ENCODE data around the gene ZNF547. TPM values are rescaled to one million over a fixed set of nuclear protein-coding genes. Genes with fewer than 3 reads are reported as not detected.

The ZNF547 gene
- total and polyA plus RNA-seq, 11 donors: 1.7 to 3.7 (median 2.6) TPM

DNA sequence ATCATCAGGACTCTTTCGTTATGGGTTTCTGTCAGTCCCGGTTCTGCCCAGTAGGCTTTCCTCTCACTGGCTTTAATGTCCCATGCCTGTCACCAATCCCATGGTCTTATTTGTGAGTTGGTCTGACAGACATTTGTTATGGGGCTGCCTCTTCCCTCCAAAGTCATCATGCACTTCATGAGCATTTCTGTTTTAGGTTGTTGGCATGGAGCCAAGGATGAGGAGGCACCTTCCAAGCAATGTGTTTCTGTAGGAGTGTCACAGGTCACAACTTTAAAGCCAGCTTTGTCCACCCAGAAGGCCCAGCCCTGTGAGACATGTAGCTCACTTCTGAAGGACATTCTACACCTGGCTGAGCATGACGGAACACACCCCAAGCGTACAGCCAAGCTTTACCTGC is 56.1 kb downstream of the ZNF547 start:
- ATAC-seq (no peak), DNase-seq (no peak)
- Histone ChIP-seq H3K4me1 (no peaks in the 10 kb centered on the region), H3K27ac (no peak overlapping the region), H3K27me3 (no peaks in the 10 kb centered on the region), H3K4me3 (no peak overlapping the region), H3K9me3 (peaks cover 0 to 84% (median 20%) of the 10 kb centered on the region in 12 donors), H3K36me3 (peaks cover 2 to 70% (median 56%) of the 10 kb centered on the region in 9 donors)
- TF ChIP-seq POLR2A (IDR thresholded peaks at IDR 0.05): no peak
- TF ChIP-seq, protein P1, sequence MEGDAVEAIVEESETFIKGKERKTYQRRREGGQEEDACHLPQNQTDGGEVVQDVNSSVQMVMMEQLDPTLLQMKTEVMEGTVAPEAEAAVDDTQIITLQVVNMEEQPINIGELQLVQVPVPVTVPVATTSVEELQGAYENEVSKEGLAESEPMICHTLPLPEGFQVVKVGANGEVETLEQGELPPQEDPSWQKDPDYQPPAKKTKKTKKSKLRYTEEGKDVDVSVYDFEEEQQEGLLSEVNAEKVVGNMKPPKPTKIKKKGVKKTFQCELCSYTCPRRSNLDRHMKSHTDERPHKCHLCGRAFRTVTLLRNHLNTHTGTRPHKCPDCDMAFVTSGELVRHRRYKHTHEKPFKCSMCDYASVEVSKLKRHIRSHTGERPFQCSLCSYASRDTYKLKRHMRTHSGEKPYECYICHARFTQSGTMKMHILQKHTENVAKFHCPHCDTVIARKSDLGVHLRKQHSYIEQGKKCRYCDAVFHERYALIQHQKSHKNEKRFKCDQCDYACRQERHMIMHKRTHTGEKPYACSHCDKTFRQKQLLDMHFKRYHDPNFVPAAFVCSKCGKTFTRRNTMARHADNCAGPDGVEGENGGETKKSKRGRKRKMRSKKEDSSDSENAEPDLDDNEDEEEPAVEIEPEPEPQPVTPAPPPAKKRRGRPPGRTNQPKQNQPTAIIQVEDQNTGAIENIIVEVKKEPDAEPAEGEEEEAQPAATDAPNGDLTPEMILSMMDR (IDR thresholded peaks at IDR 0.05): no peak
- 96 to 100% (median 97%) methylated on average over 4 of the region's 4 CpGs for WGBS, 4 donors
- intact Hi-C loops (cut with DNase I): loop anchor here in 1 of 10 donors (10.0 kb wide), 1 partner anchor 735 kb away; the partner anchor contains the start of gene ZNF329

DNA sequence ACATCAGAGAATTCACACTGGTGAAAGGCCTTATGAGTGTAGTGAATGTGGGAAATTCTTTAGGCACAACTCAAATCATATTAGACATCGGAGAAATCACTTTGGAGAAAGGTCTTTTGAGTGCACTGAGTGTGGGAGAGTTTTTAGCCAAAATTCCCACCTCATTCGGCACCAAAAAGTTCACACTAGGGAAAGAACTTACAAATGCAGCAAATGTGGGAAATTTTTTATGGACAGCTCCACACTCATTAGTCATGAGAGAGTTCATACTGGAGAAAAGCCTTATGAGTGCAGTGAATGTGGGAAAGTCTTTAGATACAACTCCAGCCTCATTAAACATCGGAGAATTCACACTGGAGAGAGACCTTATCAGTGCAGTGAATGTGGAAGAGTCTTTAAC is 57.7 kb downstream of the ZNF547 start:
- no peak overlapping the region for H3K27ac ChIP-seq
- H3K4me1 ChIP-seq: no peaks in the 10 kb centered on the region
- DNase-seq (no peak), ATAC-seq (no peak)
- intact Hi-C loops (cut with DNase I): no loop called here
- H3K9me3 ChIP-seq: peaks cover 0 to 90% (median 20%) of the 10 kb centered on the region in 12 donors
- no peak overlapping the region for H3K4me3 ChIP-seq
- TF ChIP-seq, protein P1 (IDR thresholded peaks at IDR 0.05): no peak
- no peak for TF ChIP-seq POLR2A (IDR thresholded peaks at IDR 0.05)
- no peaks in the 10 kb centered on the region for H3K27me3 ChIP-seq
- H3K36me3 ChIP-seq: peaks cover 2 to 55% (median 45%) of the 10 kb centered on the region in 9 donors
- WGBS, 4 donors: 90 to 96% (median 95%) methylated on average over 3 of the region's 3 CpGs

Other genes with a start within 250 kb of the ZNF547 start
- not detected for gene USP29, start 243.6 kb upstream of the ZNF547 start, total RNA-seq
- not detected for gene USP29, start 243.6 kb upstream of the ZNF547 start, polyA plus RNA-seq
- gene ZIM3, start 218.3 kb upstream of the ZNF547 start, total RNA-seq: not detected
- gene ZIM3, start 218.3 kb upstream of the ZNF547 start, polyA plus RNA-seq: not detected
- gene DUXA, start 196.1 kb upstream of the ZNF547 start, total RNA-seq: not detected
- gene DUXA, start 196.1 kb upstream of the ZNF547 start, polyA plus RNA-seq: not detected
- gene ZNF264, start 172.1 kb upstream of the ZNF547 start, total RNA-seq: 10 to 100 TPM; 13.3 to 30.1 (median 20.3) TPM
- 1 to 10 TPM; 3.4 to 4.9 TPM for gene ZNF264, start 172.1 kb upstream of the ZNF547 start, polyA plus RNA-seq
- 1 to 10 TPM in 6 of 9 donors, under 1 TPM in 1, not detected in 2; 0.91 to 3.7 (median 1.5) TPM for gene AURKC, start 132.5 kb upstream of the ZNF547 start, total RNA-seq
- gene AURKC, start 132.5 kb upstream of the ZNF547 start, polyA plus RNA-seq: 1 to 10 TPM; 1.0 to 1.3 TPM
- gene ZNF805, start 122.9 kb upstream of the ZNF547 start, total RNA-seq: 10 to 100 TPM in 7 of 9 donors, 1 to 10 TPM in 2; 7.0 to 15.3 (median 11.4) TPM
- gene ZNF805, start 122.9 kb upstream of the ZNF547 start, polyA plus RNA-seq: 1 to 10 TPM in 1 of 2 donors, under 1 TPM in 1; 0.80 to 2.4 TPM
- 10 to 100 TPM; 20.1 to 47.9 (median 38.0) TPM for gene ZNF460, start 83.1 kb upstream of the ZNF547 start, total RNA-seq
- gene ZNF460, start 83.1 kb upstream of the ZNF547 start, polyA plus RNA-seq: 1 to 10 TPM; 3.6 to 4.6 TPM
- 1 to 10 TPM; 4.3 to 9.1 (median 7.1) TPM for gene ZNF543, start 43.1 kb upstream of the ZNF547 start, total RNA-seq
- gene ZNF543, start 43.1 kb upstream of the ZNF547 start, polyA plus RNA-seq: 1 to 10 TPM; 1.6 to 2.0 TPM
- 10 to 100 TPM in 4 of 9 donors, 1 to 10 TPM in 5; 7.0 to 14.5 (median 9.7) TPM for gene ZNF304, start 12.3 kb upstream of the ZNF547 start, total RNA-seq
- gene ZNF304, start 12.3 kb upstream of the ZNF547 start, polyA plus RNA-seq: 1 to 10 TPM; 2.7 to 6.1 TPM
- 10 to 100 TPM in 5 of 9 donors, 1 to 10 TPM in 4; 7.4 to 35.0 (median 12.3) TPM for gene TRAPPC2B, start within 50 bp of the ZNF547 start, total RNA-seq
- gene TRAPPC2B, start within 50 bp of the ZNF547 start, polyA plus RNA-seq: 10 to 100 TPM; 34.4 to 35.6 TPM
- gene ZNF548, start 26.3 kb downstream of the ZNF547 start, total RNA-seq: 10 to 100 TPM; 11.6 to 20.3 (median 15.3) TPM
- gene ZNF548, start 26.3 kb downstream of the ZNF547 start, polyA plus RNA-seq: 10 to 100 TPM in 1 of 2 donors, 1 to 10 TPM in 1; 5.1 to 12.0 TPM
- 10 to 100 TPM in 2 of 9 donors, 1 to 10 TPM in 7; 3.9 to 13.5 (median 9.0) TPM for gene ZNF17, start 47.6 kb downstream of the ZNF547 start, total RNA-seq
- 1 to 10 TPM; 3.2 to 8.5 TPM for gene ZNF17, start 47.6 kb downstream of the ZNF547 start, polyA plus RNA-seq
- 1 to 10 TPM; 2.0 to 8.2 (median 3.7) TPM for gene ZNF749, start 71.8 kb downstream of the ZNF547 start, total RNA-seq
- 10 to 100 TPM in 1 of 2 donors, 1 to 10 TPM in 1; 1.2 to 17.4 TPM for gene ZNF749, start 71.8 kb downstream of the ZNF547 start, polyA plus RNA-seq
- gene VN1R1, start 93.6 kb downstream of the ZNF547 start, total RNA-seq: 1 to 10 TPM; 2.1 to 6.2 (median 3.0) TPM
- gene VN1R1, start 93.6 kb downstream of the ZNF547 start, polyA plus RNA-seq: 1 to 10 TPM; 1.6 to 2.2 TPM
- 10 to 100 TPM; 15.7 to 30.1 (median 24.1) TPM for gene ZNF772, start 114.0 kb downstream of the ZNF547 start, total RNA-seq
- gene ZNF772, start 114.0 kb downstream of the ZNF547 start, polyA plus RNA-seq: 1 to 10 TPM; 4.2 to 9.1 TPM
- 10 to 100 TPM in 3 of 9 donors, 1 to 10 TPM in 6; 5.6 to 11.5 (median 7.9) TPM for gene ZNF419, start 124.2 kb downstream of the ZNF547 start, total RNA-seq
- 1 to 10 TPM; 6.2 to 7.3 TPM for gene ZNF419, start 124.2 kb downstream of the ZNF547 start, polyA plus RNA-seq
- 1 to 10 TPM; 4.1 to 7.3 (median 4.9) TPM for gene ZNF773, start 136.4 kb downstream of the ZNF547 start, total RNA-seq
- 1 to 10 TPM; 4.4 to 5.5 TPM for gene ZNF773, start 136.4 kb downstream of the ZNF547 start, polyA plus RNA-seq
- 1 to 10 TPM; 2.5 to 5.2 (median 3.7) TPM for gene ZNF549, start 163.8 kb downstream of the ZNF547 start, total RNA-seq
- 1 to 10 TPM; 2.6 to 3.3 TPM for gene ZNF549, start 163.8 kb downstream of the ZNF547 start, polyA plus RNA-seq
- 10 to 100 TPM in 1 of 9 donors, 1 to 10 TPM in 8; 3.6 to 10.1 (median 7.0) TPM for gene ZNF550, start 196.3 kb downstream of the ZNF547 start, total RNA-seq
- gene ZNF550, start 196.3 kb downstream of the ZNF547 start, polyA plus RNA-seq: 1 to 10 TPM; 4.2 to 4.8 TPM
- gene ZNF416, start 215.4 kb downstream of the ZNF547 start, total RNA-seq: 1 to 10 TPM; 3.3 to 7.3 (median 5.1) TPM
- gene ZNF416, start 215.4 kb downstream of the ZNF547 start, polyA plus RNA-seq: 1 to 10 TPM; 1.8 to 3.8 TPM
- 1 to 10 TPM; 2.7 to 5.6 (median 4.4) TPM for gene ZIK1, start 220.6 kb downstream of the ZNF547 start, total RNA-seq
- gene ZIK1, start 220.6 kb downstream of the ZNF547 start, polyA plus RNA-seq: 1 to 10 TPM; 1.1 to 8.0 TPM
- 1 to 10 TPM; 2.7 to 7.5 (median 3.9) TPM for gene ZNF530, start 236.3 kb downstream of the ZNF547 start, total RNA-seq
- gene ZNF530, start 236.3 kb downstream of the ZNF547 start, polyA plus RNA-seq: 1 to 10 TPM; 4.9 to 8.7 TPM

Measured in heart left ventricle (tissue), 16 donors.